PFSK-1 (cell line): Measurements from ENCODE around the gene GCHFR.

Experiments
- FOXP2 ChIP-seq: optimal IDR thresholded peaks from 2 replicates; pipeline ENCODE3; 2011; ENCODE audit warnings: borderline replicate concordance, control low read depth, inconsistent platforms; ENCODE audit not compliant: insufficient read depth; ENCODE audit errors: extremely low read length, extremely low read depth
- POLR2AphosphoS5 ChIP-seq: IDR thresholded peaks from 2 replicates; pipeline ENCODE4 v1.6.1; 2012; ENCODE audit warnings: low read depth, mild to moderate bottlenecking, control low read depth, low read length, moderate library complexity
- REST ChIP-seq, 2 experiments: IDR thresholded peaks; 2 replicates each; pipeline versions ENCODE4 v1.6.1 to v1.8.0; 2011 to 2012; ENCODE audit warnings: low read depth in 2 of 2, low read length in 2 of 2, control low read depth in 1 of 2, inconsistent platforms in 1 of 2, mild to moderate bottlenecking in 1 of 2, moderate library complexity in 1 of 2; ENCODE audit not compliant: insufficient read depth in 1 of 2
- SIN3A ChIP-seq: IDR thresholded peaks from 2 replicates; pipeline ENCODE4 v1.6.1; 2012; ENCODE audit warnings: mild to moderate bottlenecking, low read length, moderate library complexity, borderline replicate concordance; ENCODE audit not compliant: insufficient read depth
- TAF1 ChIP-seq: IDR thresholded peaks from 2 replicates; pipeline ENCODE4 v1.6.1; 2012; ENCODE audit warnings: low read length, control low read depth, borderline replicate concordance; ENCODE audit not compliant: insufficient read depth

GCHFR gene

GRCh38 chr15:40785814-40786213 lies 21.9 kb downstream of the GCHFR start:
- TF ChIP-seq SIN3A (no peak), FOXP2 (no peak), POLR2AphosphoS5 (no peak), REST (IDR thresholded peaks at IDR 0.05; ENCODE audit: insufficient read depth in 1 of 2, low read depth in 2 of 2, low read length in 2 of 2) (no peak), TAF1 (no peak)

- no peak for TF ChIP-seq POLR2AphosphoS5
- TF ChIP-seq TAF1 = no peak
- TF ChIP-seq REST (IDR thresholded peaks at IDR 0.05; ENCODE audit: insufficient read depth in 1 of 2, low read depth in 2 of 2, low read length in 2 of 2) = no peak
- no peak for TF ChIP-seq SIN3A
- TF ChIP-seq FOXP2 = no peak
These were observed 23.5 kb downstream of the GCHFR start for GRCh38 chr15:40787344-40787841.

GRCh38 chr15:40787991-40788390 lies 24.1 kb downstream of the GCHFR start:
- no peak for TF ChIP-seq REST (IDR thresholded peaks at IDR 0.05; ENCODE audit: insufficient read depth in 1 of 2, low read depth in 2 of 2, low read length in 2 of 2)
- no peak for TF ChIP-seq FOXP2
- TF ChIP-seq TAF1 = no peak
- TF ChIP-seq POLR2AphosphoS5 = no peak
- no peak for TF ChIP-seq SIN3A

- no peak for TF ChIP-seq REST (IDR thresholded peaks at IDR 0.05; ENCODE audit: insufficient read depth in 1 of 2, low read depth in 2 of 2, low read length in 2 of 2)
- TF ChIP-seq POLR2AphosphoS5 = no peak
- no peak for TF ChIP-seq FOXP2
- TF ChIP-seq SIN3A = no peak
- TF ChIP-seq TAF1 = no peak
These were observed 25.3 kb downstream of the GCHFR start for GRCh38 chr15:40789119-40789518.

GRCh38 chr15:40789999-40790398 lies 26.1 kb downstream of the GCHFR start:
- TF ChIP-seq TAF1 (no peak), POLR2AphosphoS5 (no peak), SIN3A (no peak), REST (IDR thresholded peaks at IDR 0.05; ENCODE audit: insufficient read depth in 1 of 2, low read depth in 2 of 2, low read length in 2 of 2) (no peak), FOXP2 (no peak)
